Esophagus muscularis mucosa (tissue), 3 donors: Measurements from ENCODE around the gene CCDC87.

Source experiments
- CTCF ChIP-seq, 3 experiments: fragments of 200-600 bp in 2 of 3; fragments of 450-650 bp in 1 of 3; sonication (generic) in 2 of 3; IDR thresholded peaks; one replicate each; pipeline ENCODE4 v1.5.1; 2017 to 2019; ENCODE audit warnings: antibody characterized with exemption in 3 of 3, mild to moderate bottlenecking in 2 of 3, moderate library complexity in 1 of 3
- POLR2A ChIP-seq: fragments of 450-650 bp; IDR thresholded peaks from one replicate; pipeline ENCODE4 v1.6.1; 2017; ENCODE audit warnings: antibody characterized with exemption, moderate library complexity, mild to moderate bottlenecking, low read depth
- POLR2AphosphoS5 ChIP-seq, 2 donors: sonication (generic); formaldehyde crosslinking; IDR thresholded peaks; one replicate each; pipeline ENCODE4 v1.6.1; 2017; ENCODE audit warnings: antibody characterized with exemption in 2 of 2

GRCh38 chr11:66600631-66601233, 7.9 kb upstream of the CCDC87 start:
- TF ChIP-seq POLR2A (no peak), POLR2AphosphoS5 (IDR thresholded peaks at IDR 0.05) (no peak), CTCF (IDR thresholded peaks at IDR 0.05) (no peak)
